HS-27A (cell line): ENCODE results near the gene NPHP4.

Source experiments
- DNase-seq: peaks from one replicate; pipeline ENCODE4 v3.0.0-alpha.2; 2012; ENCODE audit warnings: low read depth, missing footprints

Gene NPHP4

GRCh38 chr1:5971471-5972197 lies 20.6 kb downstream of the NPHP4 start:
- no peak for DNase-seq

GRCh38 chr1:5970610-5971273 lies 21.5 kb downstream of the NPHP4 start:
- DNase-seq = no peak

- no peak for DNase-seq
Measured at GRCh38 chr1:5969168-5969567, 23.1 kb downstream of the NPHP4 start.

GRCh38 chr1:5968161-5968736 lies 24.0 kb downstream of the NPHP4 start:
- DNase-seq = no peak

- no peak for DNase-seq
Measured at GRCh38 chr1:5967351-5968160, 24.7 kb downstream of the NPHP4 start.

- DNase-seq = no peak
Measured at GRCh38 chr1:5966543-5967205, 25.6 kb downstream of the NPHP4 start.

- no peak for DNase-seq
Measured at GRCh38 chr1:5965586-5966131, 26.6 kb downstream of the NPHP4 start.

GRCh38 chr1:5962265-5963105 lies 29.7 kb downstream of the NPHP4 start:
- no peak for DNase-seq

GRCh38 chr1:5961601-5962000 lies 30.6 kb downstream of the NPHP4 start:
- no peak for DNase-seq

- no peak for DNase-seq
Measured at GRCh38 chr1:5960336-5960735, 31.9 kb downstream of the NPHP4 start.

GRCh38 chr1:5959667-5960230 lies 32.5 kb downstream of the NPHP4 start:
- DNase-seq = no peak

- no peak for DNase-seq
Measured at GRCh38 chr1:5959087-5959486, 33.1 kb downstream of the NPHP4 start.

- no peak for DNase-seq
Measured at GRCh38 chr1:5956022-5956830, 36.0 kb downstream of the NPHP4 start.

- no peak for DNase-seq
Measured at GRCh38 chr1:5955479-5955977, 36.7 kb downstream of the NPHP4 start.

- DNase-seq = no peak
Measured at GRCh38 chr1:5954964-5955363, 37.3 kb downstream of the NPHP4 start.

- DNase-seq = no peak
Measured at GRCh38 chr1:5953386-5953785, 38.8 kb downstream of the NPHP4 start.

- DNase-seq = no peak
Measured at GRCh38 chr1:5951846-5952410, 40.3 kb downstream of the NPHP4 start.

- DNase-seq = no peak
Measured at GRCh38 chr1:5950994-5951785, 41.0 kb downstream of the NPHP4 start.
